ENCODE results near the gene ELAVL1.

Gene ELAVL1

DNA sequence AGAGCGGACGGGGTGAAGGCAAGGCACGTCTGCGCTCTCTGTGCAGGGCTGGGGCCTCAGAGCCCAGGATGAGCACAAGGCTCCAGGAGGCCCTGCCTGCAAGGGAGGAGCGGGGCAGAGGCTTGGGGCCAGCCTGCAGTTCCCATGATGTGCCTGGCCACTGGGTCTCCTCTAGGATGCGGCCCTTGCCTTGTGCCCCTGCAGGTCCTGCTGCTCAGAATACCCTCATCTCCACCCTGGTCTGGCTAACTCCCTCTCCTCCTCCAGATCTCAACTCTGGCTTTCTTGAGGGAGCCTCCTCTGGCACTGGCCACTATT lies 27.8 kb downstream of the ELAVL1 start:
- DNase-seq (ENCODE audit: low read depth) = no peak
- TF ChIP-seq, protein P1, sequence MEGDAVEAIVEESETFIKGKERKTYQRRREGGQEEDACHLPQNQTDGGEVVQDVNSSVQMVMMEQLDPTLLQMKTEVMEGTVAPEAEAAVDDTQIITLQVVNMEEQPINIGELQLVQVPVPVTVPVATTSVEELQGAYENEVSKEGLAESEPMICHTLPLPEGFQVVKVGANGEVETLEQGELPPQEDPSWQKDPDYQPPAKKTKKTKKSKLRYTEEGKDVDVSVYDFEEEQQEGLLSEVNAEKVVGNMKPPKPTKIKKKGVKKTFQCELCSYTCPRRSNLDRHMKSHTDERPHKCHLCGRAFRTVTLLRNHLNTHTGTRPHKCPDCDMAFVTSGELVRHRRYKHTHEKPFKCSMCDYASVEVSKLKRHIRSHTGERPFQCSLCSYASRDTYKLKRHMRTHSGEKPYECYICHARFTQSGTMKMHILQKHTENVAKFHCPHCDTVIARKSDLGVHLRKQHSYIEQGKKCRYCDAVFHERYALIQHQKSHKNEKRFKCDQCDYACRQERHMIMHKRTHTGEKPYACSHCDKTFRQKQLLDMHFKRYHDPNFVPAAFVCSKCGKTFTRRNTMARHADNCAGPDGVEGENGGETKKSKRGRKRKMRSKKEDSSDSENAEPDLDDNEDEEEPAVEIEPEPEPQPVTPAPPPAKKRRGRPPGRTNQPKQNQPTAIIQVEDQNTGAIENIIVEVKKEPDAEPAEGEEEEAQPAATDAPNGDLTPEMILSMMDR (IDR thresholded peaks at IDR 0.05; ENCODE audit: low read length, missing control alignments) = no peak
- no peak overlapping the region for H3K4me3 ChIP-seq (replicated peaks; ENCODE audit: low read depth, low read length)

DNA sequence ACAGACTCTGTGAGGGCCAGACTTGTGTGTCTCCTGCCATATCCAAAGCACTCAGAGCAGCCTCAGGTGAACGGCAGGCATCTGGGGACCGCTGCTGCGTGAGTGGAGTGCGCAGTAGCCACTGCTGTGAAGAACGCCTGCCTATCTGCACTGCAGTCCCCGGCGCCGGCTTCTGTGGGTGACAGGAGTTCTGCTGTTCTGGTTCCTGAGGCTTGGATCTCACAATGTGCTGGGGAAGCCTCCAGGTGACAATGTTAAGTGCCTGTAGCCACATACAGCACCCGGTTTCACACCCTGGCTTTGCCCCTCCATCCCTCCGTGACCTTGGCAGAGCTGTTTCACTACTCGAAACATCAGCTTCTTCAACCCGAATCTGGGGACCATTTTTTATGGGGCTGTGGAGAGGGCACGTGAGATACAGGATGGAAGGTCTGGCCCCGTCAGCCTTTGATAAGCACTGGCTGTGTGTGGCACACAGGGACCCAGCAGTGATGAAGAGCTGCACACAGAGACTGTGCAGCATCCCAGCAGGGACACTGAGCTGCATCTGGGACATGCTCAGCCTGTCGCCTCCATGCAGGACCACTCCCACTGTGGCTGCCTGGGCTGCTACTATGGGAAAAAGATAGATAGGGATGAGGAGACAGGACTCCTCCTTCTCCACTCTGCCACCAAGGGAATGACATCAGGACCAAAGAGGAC lies 28.3 kb downstream of the ELAVL1 start:
- no peak for DNase-seq (ENCODE audit: low read depth)
- TF ChIP-seq, protein P1 (IDR thresholded peaks at IDR 0.05; ENCODE audit: low read length, missing control alignments) = no peak
- no peak overlapping the region for H3K4me3 ChIP-seq (replicated peaks; ENCODE audit: low read depth, low read length)

DNA sequence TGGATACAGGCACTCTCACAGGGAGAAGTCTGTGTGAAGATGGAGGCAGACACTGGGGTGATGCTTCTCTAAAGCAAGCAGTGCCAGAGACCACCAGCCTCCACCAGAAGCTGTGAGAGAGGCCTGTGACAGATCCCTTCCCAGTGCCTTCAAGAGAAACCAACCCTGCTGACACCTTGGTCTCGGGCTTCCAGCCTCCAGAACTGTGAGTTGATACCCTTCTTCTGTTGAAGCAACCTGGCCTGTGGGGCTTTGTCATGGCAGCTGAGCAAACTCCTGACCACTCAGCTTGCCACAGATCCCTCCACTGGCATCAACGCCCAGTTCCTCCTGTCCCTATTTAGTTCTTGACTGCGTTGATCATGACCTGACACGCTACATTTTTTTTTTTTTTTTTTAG lies 29.0 kb downstream of the ELAVL1 start:
- no peak overlapping the region for H3K4me3 ChIP-seq (replicated peaks; ENCODE audit: low read depth, low read length)
- DNase-seq (ENCODE audit: low read depth) = no peak
- TF ChIP-seq, protein P1 (IDR thresholded peaks at IDR 0.05; ENCODE audit: low read length, missing control alignments) = no peak

DNA sequence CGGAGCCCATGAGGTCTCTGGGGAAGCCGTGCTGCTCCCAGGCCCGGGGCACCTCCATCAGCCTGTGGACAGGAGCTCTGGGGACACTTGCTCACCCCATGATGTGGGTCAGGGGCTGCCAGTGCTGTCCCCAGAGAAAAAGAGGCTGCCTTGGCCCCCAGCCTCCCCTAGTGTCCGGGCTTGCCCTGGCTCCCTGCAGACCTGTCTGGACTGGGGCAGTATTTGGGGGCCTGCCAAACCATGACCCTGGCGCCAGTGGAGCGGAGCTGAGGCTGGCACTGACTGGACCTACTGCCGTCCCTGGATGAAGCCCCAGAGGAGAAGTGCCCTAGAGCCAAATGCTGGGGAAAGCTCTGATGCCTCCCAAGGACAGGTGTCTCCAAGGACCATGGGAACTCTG lies 30.4 kb downstream of the ELAVL1 start:
- no peak for DNase-seq (ENCODE audit: low read depth)
- TF ChIP-seq, protein P1 (IDR thresholded peaks at IDR 0.05; ENCODE audit: low read length, missing control alignments) = no peak
- H3K4me3 ChIP-seq (replicated peaks; ENCODE audit: low read depth, low read length) = no peak overlapping the region

DNA sequence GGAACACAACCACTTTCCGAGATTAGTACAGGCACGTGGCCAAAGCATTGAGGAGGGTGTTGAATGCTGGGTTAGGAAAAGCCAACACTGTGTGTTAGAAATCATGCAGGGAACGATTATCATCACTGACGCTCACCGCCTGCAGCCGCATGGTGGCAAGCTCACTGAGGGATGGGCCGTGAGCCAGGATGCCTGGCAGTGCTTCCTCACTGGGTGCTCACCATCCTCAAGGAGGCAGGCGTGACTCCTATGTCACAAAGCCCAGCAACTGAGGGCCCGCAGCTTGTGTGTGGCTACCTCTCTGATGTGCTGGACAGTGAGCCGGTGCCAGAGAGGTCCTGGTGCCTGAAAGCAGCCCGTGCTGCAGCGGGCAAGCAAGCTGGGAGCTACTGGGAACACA lies 31.6 kb downstream of the ELAVL1 start:
- no peak overlapping the region for H3K4me3 ChIP-seq (replicated peaks; ENCODE audit: low read depth, low read length)
- no peak for DNase-seq (ENCODE audit: low read depth)
- TF ChIP-seq, protein P1 (IDR thresholded peaks at IDR 0.05; ENCODE audit: low read length, missing control alignments) = no peak

DNA sequence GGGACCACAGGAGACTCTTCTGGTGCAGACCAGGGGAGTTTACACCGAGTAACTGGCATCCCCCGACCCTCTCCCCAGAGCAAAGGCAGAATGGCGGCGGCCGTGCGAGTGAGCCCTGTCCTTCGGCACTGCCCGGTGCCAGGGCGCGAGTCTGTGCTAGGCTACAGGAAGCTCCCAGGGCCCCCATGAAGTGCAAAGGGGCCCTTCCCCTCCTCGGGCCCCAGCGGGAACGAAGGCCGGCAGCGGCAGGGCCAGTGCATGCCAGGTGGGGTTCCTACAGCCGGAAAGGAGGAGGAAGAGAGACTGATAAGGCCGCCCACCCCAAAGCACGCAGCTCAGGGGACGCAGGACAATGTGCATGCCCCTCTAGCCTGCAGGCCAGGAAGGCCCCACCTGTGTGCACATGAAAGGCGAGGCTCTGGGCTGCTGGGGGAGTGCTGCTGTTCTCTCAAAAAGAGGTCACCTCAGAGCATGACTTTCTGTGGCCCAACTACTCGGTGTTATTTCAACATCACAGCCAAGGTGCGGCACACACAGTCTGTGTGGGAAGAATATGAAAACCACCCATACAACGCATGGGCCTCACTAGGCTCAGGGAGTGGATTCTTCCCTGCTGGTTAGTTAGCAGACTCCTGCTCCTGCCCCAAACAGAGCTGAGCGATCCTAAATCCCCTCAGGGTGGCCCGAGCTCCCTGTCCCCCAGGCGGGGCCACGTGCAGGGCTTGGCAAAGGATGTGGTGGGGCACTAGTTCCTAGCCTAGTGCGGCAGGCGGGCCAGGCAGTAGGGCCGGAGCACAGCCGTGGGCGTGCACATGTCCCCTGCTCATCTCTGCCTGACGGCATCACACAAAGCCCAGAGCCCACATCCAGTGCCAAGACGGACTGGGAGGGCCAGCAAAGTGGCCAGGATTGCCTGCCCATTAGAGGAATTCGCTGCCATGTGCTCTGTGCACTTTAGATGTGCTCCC lies 33.6 kb downstream of the ELAVL1 start:
- TF ChIP-seq, protein P1 (IDR thresholded peaks at IDR 0.05; ENCODE audit: low read length, missing control alignments) = no peak
- no peak for DNase-seq (ENCODE audit: low read depth)
- no peak overlapping the region for H3K4me3 ChIP-seq (replicated peaks; ENCODE audit: low read depth, low read length)
